Osteoblast (primary cell): ENCODE measurements around the gene TMEM245. TPM values are rescaled to one million over a fixed set of nuclear protein-coding genes. Genes with fewer than 3 reads are reported as not detected.

Experiments used
- DNase-seq: peaks from one replicate; pipeline ENCODE4 v3.0.0; 2011; ENCODE audit warnings: low spot score, mixed read lengths; ENCODE audit not compliant: insufficient read length; ENCODE audit errors: missing footprints
- H2AFZ ChIP-seq: 2 replicates; pipeline ENCODE4 v1.6.0; 2011; ENCODE audit warnings: mild to moderate bottlenecking, low read length
- H3K27ac ChIP-seq: 2 replicates; pipeline ENCODE4 v1.5.1; 2011; ENCODE audit warnings: mild to moderate bottlenecking, low read depth, low read length, moderate library complexity
- H3K27me3 ChIP-seq: 2 replicates; pipeline ENCODE4 v1.6.0; 2012; ENCODE audit warnings: mild to moderate bottlenecking, control low read depth, inconsistent platforms, low read length, moderate library complexity; ENCODE audit not compliant: insufficient read depth
- H3K36me3 ChIP-seq: 2 replicates; pipeline ENCODE4 v1.5.1; 2011; ENCODE audit warnings: mild to moderate bottlenecking, low read length, control low read depth, moderate library complexity; ENCODE audit not compliant: insufficient read depth
- H3K4me1 ChIP-seq: 2 replicates; pipeline ENCODE4 v1.5.1; 2011; ENCODE audit warnings: mild to moderate bottlenecking, low read length, control low read depth, moderate library complexity; ENCODE audit not compliant: insufficient read depth
- H3K4me2 ChIP-seq: 2 replicates; pipeline ENCODE4 v1.6.0; 2011; ENCODE audit warnings: mild to moderate bottlenecking, low read length; ENCODE audit not compliant: insufficient read depth
- H3K4me3 ChIP-seq: fragments of 200-600 bp; sonication (generic); 3 replicates; pipeline ENCODE4 v1.5.1; 2012; ENCODE audit warnings: mild to moderate bottlenecking, low read length, inconsistent platforms; ENCODE audit not compliant: insufficient read depth
- H3K79me2 ChIP-seq: 2 replicates; pipeline ENCODE4 v1.6.0; 2012; ENCODE audit warnings: mild to moderate bottlenecking, low read length, control low read depth, inconsistent platforms; ENCODE audit not compliant: insufficient read depth
- H3K9me3 ChIP-seq: 2 replicates; pipeline ENCODE4 v1.5.1; 2011; ENCODE audit warnings: low read depth, low read length, control low read depth
- H4K20me1 ChIP-seq: 2 replicates; pipeline ENCODE4 v1.6.0; 2012; ENCODE audit warnings: mild to moderate bottlenecking, low read length, control low read depth; ENCODE audit not compliant: insufficient read depth
- total RNA-seq: library from RNA; depleted of rRNA; stranded (reverse); fragments of >200 nt; gene quantifications from 2 replicates; pipeline ENCODE4 v1.2.3, GENCODE V29; 2012
- TF ChIP-seq, protein P1 (sequence below): IDR thresholded peaks from 2 replicates; pipeline ENCODE4 v1.5.1; 2011; ENCODE audit warnings: mild to moderate bottlenecking, low read depth, low read length, moderate library complexity; ENCODE audit errors: extremely low read depth

The TMEM245 gene
- total RNA-seq, 1 donor: 45.2 TPM

DNA sequence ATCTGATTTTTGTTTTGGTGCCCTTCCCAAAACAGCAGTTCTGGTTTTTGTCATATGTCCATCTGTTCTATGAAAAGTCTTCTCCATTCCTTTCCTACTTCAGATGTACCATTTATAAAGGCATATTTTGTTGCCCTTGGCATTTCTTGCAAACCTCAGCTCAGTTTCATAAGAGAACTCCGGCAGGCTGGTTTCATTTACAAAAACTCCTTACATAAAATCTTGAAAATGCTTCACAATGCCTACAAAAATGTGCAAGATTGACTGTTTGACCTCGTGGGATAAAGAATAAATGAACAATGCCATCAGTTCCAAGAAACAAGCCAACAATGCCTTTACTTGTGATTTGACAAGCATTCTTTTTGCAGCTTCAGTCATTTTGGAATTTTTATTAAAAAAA is 67.3 kb downstream of the TMEM245 start:
- H3K4me3 ChIP-seq: no peak overlapping the region
- H3K9me3 ChIP-seq: no peaks in the 10 kb centered on the region
- no peaks in the 10 kb centered on the region for H4K20me1 ChIP-seq
- peaks cover 25% of the 10 kb centered on the region for H3K4me1 ChIP-seq
- H2AFZ ChIP-seq: no peak overlapping the region
- no peaks in the 10 kb centered on the region for H3K27me3 ChIP-seq
- H3K27ac ChIP-seq: peak overlapping the region; percentile 43
- TF ChIP-seq, protein P1, sequence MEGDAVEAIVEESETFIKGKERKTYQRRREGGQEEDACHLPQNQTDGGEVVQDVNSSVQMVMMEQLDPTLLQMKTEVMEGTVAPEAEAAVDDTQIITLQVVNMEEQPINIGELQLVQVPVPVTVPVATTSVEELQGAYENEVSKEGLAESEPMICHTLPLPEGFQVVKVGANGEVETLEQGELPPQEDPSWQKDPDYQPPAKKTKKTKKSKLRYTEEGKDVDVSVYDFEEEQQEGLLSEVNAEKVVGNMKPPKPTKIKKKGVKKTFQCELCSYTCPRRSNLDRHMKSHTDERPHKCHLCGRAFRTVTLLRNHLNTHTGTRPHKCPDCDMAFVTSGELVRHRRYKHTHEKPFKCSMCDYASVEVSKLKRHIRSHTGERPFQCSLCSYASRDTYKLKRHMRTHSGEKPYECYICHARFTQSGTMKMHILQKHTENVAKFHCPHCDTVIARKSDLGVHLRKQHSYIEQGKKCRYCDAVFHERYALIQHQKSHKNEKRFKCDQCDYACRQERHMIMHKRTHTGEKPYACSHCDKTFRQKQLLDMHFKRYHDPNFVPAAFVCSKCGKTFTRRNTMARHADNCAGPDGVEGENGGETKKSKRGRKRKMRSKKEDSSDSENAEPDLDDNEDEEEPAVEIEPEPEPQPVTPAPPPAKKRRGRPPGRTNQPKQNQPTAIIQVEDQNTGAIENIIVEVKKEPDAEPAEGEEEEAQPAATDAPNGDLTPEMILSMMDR: no peak
- peak overlapping the region; percentile 5 for H3K4me2 ChIP-seq
- peaks cover 36% of the 10 kb centered on the region for H3K36me3 ChIP-seq
- H3K79me2 ChIP-seq: no peaks in the 10 kb centered on the region
- no peak for DNase-seq

DNA sequence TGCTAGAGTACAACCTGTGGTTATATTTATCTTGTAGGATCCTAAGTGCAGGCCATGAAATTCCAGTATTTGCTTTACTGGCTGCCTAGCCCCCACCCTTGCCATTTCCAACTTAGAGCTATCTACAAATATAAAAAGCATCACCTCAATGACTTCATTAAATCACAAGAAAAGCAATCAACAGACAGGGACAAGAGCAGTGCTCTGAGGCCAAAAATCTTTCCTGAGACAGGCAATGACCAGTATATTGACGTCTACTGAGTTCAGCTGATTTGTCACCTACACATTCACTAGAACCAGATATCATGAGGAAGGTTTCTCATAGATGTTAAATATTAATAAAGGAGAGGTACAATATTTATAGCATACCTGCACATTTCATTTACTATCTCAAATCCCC is 68.0 kb downstream of the TMEM245 start:
- TF ChIP-seq, protein P1: no peak
- peaks cover 31% of the 10 kb centered on the region for H3K36me3 ChIP-seq

DNA sequence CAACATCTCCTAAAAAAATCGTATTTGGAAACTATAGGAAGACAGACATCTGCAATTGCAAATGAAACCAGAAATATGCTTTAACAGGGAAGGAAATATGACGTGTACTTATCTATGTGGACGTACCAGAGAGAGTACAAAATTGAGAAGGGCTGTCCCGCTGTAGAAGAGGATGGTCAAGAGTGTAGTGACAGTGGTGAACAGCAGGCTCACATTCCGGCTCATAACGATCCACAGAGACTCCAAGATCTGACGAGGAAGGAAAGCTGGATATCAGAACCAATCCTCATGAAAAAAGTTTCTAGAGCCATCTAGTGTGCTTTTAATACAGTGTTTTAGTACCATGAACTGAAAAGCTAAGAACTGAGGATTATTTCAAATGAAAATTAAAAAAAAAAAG is 69.3 kb downstream of the TMEM245 start:
- H3K4me1 ChIP-seq: peaks cover 39% of the 10 kb centered on the region
- no peak overlapping the region for H3K4me3 ChIP-seq
- no peaks in the 10 kb centered on the region for H4K20me1 ChIP-seq
- no peak overlapping the region for H3K27ac ChIP-seq
- no peaks in the 10 kb centered on the region for H3K79me2 ChIP-seq
- no peak for DNase-seq
- no peak overlapping the region for H2AFZ ChIP-seq
- peaks cover 35% of the 10 kb centered on the region for H3K36me3 ChIP-seq
- H3K4me2 ChIP-seq: no peak overlapping the region
- no peaks in the 10 kb centered on the region for H3K9me3 ChIP-seq
- H3K27me3 ChIP-seq: no peaks in the 10 kb centered on the region
- TF ChIP-seq, protein P1: no peak

More for the DNA sequence above, 68.0 kb downstream of the TMEM245 start:
- Histone ChIP-seq H3K27me3 (no peaks in the 10 kb centered on the region), H2AFZ (no peak overlapping the region), H3K27ac (no peak overlapping the region), H3K79me2 (no peaks in the 10 kb centered on the region), H3K4me2 (no peak overlapping the region), H3K4me1 (peaks cover 32% of the 10 kb centered on the region), H3K9me3 (no peaks in the 10 kb centered on the region), H3K4me3 (no peak overlapping the region), H4K20me1 (no peaks in the 10 kb centered on the region)
- DNase-seq: no peak

DNA sequence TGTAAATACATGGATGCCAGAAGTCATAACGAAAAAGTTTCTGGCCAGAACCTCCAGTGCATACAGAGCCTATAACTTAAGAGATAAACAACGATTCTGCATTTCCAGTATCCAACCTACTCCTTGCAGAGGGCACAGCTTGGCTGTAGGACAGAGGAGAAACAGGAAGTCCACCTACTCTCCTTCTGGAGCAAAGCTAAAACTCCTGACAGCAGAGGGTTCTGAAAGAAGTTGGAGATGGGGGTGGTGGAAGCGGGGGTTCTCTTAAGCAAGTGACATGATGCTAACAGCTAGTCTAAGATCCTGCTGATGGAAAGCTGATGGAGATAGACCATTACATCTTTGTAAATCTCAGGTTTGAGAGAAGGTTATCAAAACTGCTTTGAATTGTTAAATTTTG is 70.9 kb downstream of the TMEM245 start:
- TF ChIP-seq, protein P1: no peak
- Histone ChIP-seq H3K79me2 (no peaks in the 10 kb centered on the region), H3K4me3 (no peak overlapping the region), H3K27ac (no peak overlapping the region), H3K4me1 (peaks cover 38% of the 10 kb centered on the region), H3K36me3 (peaks cover 38% of the 10 kb centered on the region), H2AFZ (no peak overlapping the region), H4K20me1 (no peaks in the 10 kb centered on the region), H3K27me3 (no peaks in the 10 kb centered on the region), H3K9me3 (no peaks in the 10 kb centered on the region), H3K4me2 (no peak overlapping the region)
- DNase-seq: no peak
